GM12878 (cell line): Measurements from ENCODE around the gene SH3YL1. TPM values are rescaled to one million over a fixed set of nuclear protein-coding genes. Genes with fewer than 3 reads are reported as not detected.

Source experiments
- ATF7 ChIP-seq: fragments of 450-650 bp; IDR thresholded peaks from 2 replicates; pipeline ENCODE4 v1.6.1; 2016; ENCODE audit warnings: low read depth, mild to moderate bottlenecking
- BHLHE40 ChIP-seq, 2 experiments: fragments of 450-650 bp in 1 of 2; IDR thresholded peaks; 2 replicates each; pipeline ENCODE4 v1.6.1; 2011 to 2017; ENCODE audit warnings: low read depth in 2 of 2, borderline replicate concordance in 1 of 2, improper control_type of control experiment in 1 of 2, low read length in 1 of 2, mild to moderate bottlenecking in 1 of 2
- BRCA1 ChIP-seq: IDR thresholded peaks from 2 replicates; pipeline ENCODE4 v1.6.1; 2011; ENCODE audit warnings: low read depth, low read length, improper control_type of control experiment
- ESRRA ChIP-seq: IDR thresholded peaks from 2 replicates; pipeline ENCODE4 v1.6.1; 2012; ENCODE audit warnings: mild to moderate bottlenecking, low read length, improper control_type of control experiment
- EZH2 ChIP-seq: IDR thresholded peaks from 2 replicates; pipeline ENCODE4 v1.6.1; 2012; ENCODE audit warnings: low read depth, mild to moderate bottlenecking, control low read depth, inconsistent platforms, low read length, borderline replicate concordance; ENCODE audit not compliant: control insufficient read depth
- FOS ChIP-seq: IDR thresholded peaks from 3 replicates; pipeline ENCODE4 v1.6.1; 2011; ENCODE audit warnings: borderline replicate concordance; ENCODE audit not compliant: insufficient read length; ENCODE audit errors: extremely low read depth
- GABPA ChIP-seq: IDR thresholded peaks from 2 replicates; pipeline ENCODE4 v1.6.1; 2014; ENCODE audit warnings: antibody characterized with exemption, low read depth, mild to moderate bottlenecking, inconsistent platforms
- KAT2A ChIP-seq: conservative IDR thresholded peaks from 2 replicates; pipeline ENCODE4 v1.6.1; 2011; ENCODE audit warnings: low read depth, low read length; ENCODE audit not compliant: control insufficient read depth
- MYC ChIP-seq: IDR thresholded peaks from 2 replicates; pipeline ENCODE4 v1.6.1; 2011; ENCODE audit warnings: mild to moderate bottlenecking, low read length, moderate library complexity, inconsistent platforms; ENCODE audit not compliant: insufficient read depth, insufficient replicate concordance, insufficient read length, severe bottlenecking
- RELA ChIP-seq: fragments of 450-650 bp; IDR thresholded peaks from 2 replicates; pipeline ENCODE4 v1.8.0; 2014; ENCODE audit warnings: borderline replicate concordance; ENCODE audit not compliant: partially characterized antibody
- SPI1 ChIP-seq: IDR thresholded peaks from 2 replicates; pipeline ENCODE4 v1.6.1; 2011; ENCODE audit warnings: low read depth, mild to moderate bottlenecking, low read length, moderate library complexity, borderline replicate concordance; ENCODE audit not compliant: insufficient read depth
- SREBF2 ChIP-seq: IDR thresholded peaks from 2 replicates; pipeline ENCODE4 v1.6.1; 2012; ENCODE audit warnings: mild to moderate bottlenecking, low read length
- WRNIP1 ChIP-seq: IDR thresholded peaks from 2 replicates; pipeline ENCODE4 v1.6.1; 2011; ENCODE audit warnings: low read depth, low read length, improper control_type of control experiment, borderline replicate concordance
- ZBED1 ChIP-seq: IDR thresholded peaks from 2 replicates; pipeline ENCODE4 v1.6.1; 2016; ENCODE audit warnings: borderline replicate concordance
- ZSCAN29 ChIP-seq: fragments of 450-650 bp; IDR thresholded peaks from 2 replicates; pipeline ENCODE4 v1.6.1; 2017; ENCODE audit warnings: mild to moderate bottlenecking, moderate library complexity
- polyA plus RNA-seq, 11 experiments: library from polyadenylated mRNA; depleted of rRNA in 4 of 11; unstranded in 6 of 11; stranded (reverse) in 5 of 11; fragments of >200 nt; fragmentation: Nextera tagmentation in 4 of 11; fragmentation: Illumina TruSeq in 1 of 11; extraction: Ambion mirVana in 4 of 11; extraction: Trizol in 1 of 11; gene quantifications; 1 replicate in 1 of 11; 2 replicates in 10 of 11; pipeline versions ENCODE4 v1.2.1 to v1.2.3, GENCODE V29; 2011 to 2016; ENCODE audit warnings: inconsistent platforms in 2 of 11, missing spikeins in 2 of 11, low read depth in 1 of 11
- total RNA-seq, 4 experiments: library from RNA; depleted of rRNA in 3 of 4; stranded (reverse); fragments of >200 nt in 3 of 4; fragmentation: Illumina TruSeq in 1 of 4; extraction: Trizol in 1 of 4; gene quantifications; 2 replicates each; pipeline versions ENCODE4 v1.2.1 to v1.2.3, GENCODE V29; 2013 to 2021
- TF ChIP-seq, protein P1 (sequence below): fragments of 450-650 bp; IDR thresholded peaks from 2 replicates; pipeline ENCODE4 v1.6.1; 2017; ENCODE audit warnings: mild to moderate bottlenecking
- TF ChIP-seq, protein P2 (sequence below): IDR thresholded peaks from 2 replicates; pipeline ENCODE4 v1.6.1; 2012; ENCODE audit warnings: low read depth, low read length, improper control_type of control experiment
- TF ChIP-seq, protein P3 (sequence below): fragments of 450-650 bp; IDR thresholded peaks from 2 replicates; pipeline ENCODE4 v1.6.1; 2014; ENCODE audit warnings: mild to moderate bottlenecking
- TF ChIP-seq, protein P4 (sequence below): fragments of 450-650 bp; IDR thresholded peaks from 2 replicates; pipeline ENCODE4 v1.6.1; 2017; ENCODE audit warnings: borderline replicate concordance
- TF ChIP-seq, protein P5 (sequence below): fragments of 450-650 bp; IDR thresholded peaks from 2 replicates; pipeline ENCODE4 v1.6.1; 2016; ENCODE audit warnings: mild to moderate bottlenecking
- TF ChIP-seq, protein P6 (sequence below): IDR thresholded peaks from 2 replicates; pipeline ENCODE4 v1.6.1; 2012; ENCODE audit warnings: low read length, inconsistent platforms

Gene SH3YL1
- total and polyA plus RNA-seq, 10 of the 15 experiments (the other 5 are each of a cell fraction or from before 2014, with no cell fraction given), result 12.2 to 22.4 (median 17.2) TPM

DNA sequence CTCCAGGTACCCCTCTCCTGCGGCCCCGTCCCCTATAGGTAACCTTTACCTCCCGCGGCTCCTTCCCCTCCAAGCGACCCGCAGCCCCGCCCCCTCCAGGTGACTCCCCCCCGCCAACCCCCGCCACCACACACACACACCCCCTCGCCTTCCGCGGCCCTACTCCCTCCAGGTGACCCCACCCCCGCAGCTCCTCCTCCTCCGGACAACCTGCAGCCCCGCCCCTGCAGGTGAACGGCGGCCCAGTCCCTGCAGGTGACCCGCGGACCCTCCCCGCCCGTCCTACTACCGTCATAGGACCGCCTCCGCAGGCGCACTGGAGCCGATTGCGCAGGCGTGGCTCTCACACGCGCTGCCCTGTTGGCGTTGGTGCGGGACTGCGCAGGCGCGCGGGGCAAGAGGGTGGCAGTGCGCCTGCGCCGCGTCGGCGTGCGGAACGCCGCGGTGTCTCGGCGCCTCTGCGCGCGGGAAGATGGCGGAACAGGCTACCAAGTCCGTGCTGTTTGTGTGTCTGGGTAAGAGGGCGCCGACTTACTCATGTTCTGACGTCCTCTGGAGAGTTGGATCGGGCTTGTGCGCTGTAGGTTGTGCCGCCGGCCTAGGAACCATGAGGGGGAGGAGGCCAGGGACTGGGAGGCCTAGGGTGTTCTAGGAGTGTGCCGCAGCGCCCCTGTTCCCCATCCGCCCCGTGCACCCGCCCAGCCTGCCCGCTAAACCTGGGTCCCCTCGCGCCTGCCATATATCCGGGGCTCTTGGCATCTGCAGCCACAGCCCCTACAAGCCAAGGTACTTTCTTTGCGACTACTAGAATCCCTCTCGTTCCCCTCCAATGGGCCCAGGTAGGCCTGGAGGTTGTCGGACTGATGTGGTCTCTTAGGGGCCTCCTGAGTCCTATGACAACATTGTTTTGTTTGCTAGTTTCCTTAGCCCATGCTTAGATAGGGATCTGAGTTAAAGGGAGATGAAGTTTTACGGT is 949 bp upstream of the SH3YL1 start, which contains the start of gene ACP1 (continued):
- TF ChIP-seq, protein P1, sequence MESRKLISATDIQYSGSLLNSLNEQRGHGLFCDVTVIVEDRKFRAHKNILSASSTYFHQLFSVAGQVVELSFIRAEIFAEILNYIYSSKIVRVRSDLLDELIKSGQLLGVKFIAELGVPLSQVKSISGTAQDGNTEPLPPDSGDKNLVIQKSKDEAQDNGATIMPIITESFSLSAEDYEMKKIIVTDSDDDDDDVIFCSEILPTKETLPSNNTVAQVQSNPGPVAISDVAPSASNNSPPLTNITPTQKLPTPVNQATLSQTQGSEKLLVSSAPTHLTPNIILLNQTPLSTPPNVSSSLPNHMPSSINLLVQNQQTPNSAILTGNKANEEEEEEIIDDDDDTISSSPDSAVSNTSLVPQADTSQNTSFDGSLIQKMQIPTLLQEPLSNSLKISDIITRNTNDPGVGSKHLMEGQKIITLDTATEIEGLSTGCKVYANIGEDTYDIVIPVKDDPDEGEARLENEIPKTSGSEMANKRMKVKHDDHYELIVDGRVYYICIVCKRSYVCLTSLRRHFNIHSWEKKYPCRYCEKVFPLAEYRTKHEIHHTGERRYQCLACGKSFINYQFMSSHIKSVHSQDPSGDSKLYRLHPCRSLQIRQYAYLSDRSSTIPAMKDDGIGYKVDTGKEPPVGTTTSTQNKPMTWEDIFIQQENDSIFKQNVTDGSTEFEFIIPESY, result no peak
- TF ChIP-seq MYC, result no peak
- TF ChIP-seq, protein P2, sequence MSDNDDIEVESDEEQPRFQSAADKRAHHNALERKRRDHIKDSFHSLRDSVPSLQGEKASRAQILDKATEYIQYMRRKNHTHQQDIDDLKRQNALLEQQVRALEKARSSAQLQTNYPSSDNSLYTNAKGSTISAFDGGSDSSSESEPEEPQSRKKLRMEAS, result no peak; the same call in 1 of the 2 replicates
- TF ChIP-seq, protein P3, sequence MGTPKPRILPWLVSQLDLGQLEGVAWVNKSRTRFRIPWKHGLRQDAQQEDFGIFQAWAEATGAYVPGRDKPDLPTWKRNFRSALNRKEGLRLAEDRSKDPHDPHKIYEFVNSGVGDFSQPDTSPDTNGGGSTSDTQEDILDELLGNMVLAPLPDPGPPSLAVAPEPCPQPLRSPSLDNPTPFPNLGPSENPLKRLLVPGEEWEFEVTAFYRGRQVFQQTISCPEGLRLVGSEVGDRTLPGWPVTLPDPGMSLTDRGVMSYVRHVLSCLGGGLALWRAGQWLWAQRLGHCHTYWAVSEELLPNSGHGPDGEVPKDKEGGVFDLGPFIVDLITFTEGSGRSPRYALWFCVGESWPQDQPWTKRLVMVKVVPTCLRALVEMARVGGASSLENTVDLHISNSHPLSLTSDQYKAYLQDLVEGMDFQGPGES, result no peak
- TF ChIP-seq, protein P4, sequence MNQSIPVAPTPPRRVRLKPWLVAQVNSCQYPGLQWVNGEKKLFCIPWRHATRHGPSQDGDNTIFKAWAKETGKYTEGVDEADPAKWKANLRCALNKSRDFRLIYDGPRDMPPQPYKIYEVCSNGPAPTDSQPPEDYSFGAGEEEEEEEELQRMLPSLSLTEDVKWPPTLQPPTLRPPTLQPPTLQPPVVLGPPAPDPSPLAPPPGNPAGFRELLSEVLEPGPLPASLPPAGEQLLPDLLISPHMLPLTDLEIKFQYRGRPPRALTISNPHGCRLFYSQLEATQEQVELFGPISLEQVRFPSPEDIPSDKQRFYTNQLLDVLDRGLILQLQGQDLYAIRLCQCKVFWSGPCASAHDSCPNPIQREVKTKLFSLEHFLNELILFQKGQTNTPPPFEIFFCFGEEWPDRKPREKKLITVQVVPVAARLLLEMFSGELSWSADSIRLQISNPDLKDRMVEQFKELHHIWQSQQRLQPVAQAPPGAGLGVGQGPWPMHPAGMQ, result no peak
- TF ChIP-seq, protein P5, sequence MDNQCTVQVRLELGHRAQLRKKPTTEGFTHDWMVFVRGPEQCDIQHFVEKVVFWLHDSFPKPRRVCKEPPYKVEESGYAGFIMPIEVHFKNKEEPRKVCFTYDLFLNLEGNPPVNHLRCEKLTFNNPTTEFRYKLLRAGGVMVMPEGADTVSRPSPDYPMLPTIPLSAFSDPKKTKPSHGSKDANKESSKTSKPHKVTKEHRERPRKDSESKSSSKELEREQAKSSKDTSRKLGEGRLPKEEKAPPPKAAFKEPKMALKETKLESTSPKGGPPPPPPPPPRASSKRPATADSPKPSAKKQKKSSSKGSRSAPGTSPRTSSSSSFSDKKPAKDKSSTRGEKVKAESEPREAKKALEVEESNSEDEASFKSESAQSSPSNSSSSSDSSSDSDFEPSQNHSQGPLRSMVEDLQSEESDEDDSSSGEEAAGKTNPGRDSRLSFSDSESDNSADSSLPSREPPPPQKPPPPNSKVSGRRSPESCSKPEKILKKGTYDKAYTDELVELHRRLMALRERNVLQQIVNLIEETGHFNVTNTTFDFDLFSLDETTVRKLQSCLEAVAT, result peak; percentile 78
- no peak for TF ChIP-seq ATF7
- no peak for TF ChIP-seq ZSCAN29
- no peak for TF ChIP-seq WRNIP1
- no peak; the same call in 1 of the 2 replicates for TF ChIP-seq ESRRA
- TF ChIP-seq ZBED1, result no peak
- TF ChIP-seq SREBF2, result no peak
- no peak for TF ChIP-seq BRCA1
- TF ChIP-seq GABPA, result no peak
- TF ChIP-seq, protein P6, sequence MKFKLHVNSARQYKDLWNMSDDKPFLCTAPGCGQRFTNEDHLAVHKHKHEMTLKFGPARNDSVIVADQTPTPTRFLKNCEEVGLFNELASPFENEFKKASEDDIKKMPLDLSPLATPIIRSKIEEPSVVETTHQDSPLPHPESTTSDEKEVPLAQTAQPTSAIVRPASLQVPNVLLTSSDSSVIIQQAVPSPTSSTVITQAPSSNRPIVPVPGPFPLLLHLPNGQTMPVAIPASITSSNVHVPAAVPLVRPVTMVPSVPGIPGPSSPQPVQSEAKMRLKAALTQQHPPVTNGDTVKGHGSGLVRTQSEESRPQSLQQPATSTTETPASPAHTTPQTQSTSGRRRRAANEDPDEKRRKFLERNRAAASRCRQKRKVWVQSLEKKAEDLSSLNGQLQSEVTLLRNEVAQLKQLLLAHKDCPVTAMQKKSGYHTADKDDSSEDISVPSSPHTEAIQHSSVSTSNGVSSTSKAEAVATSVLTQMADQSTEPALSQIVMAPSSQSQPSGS, result no peak
- TF ChIP-seq KAT2A, result no peak
- TF ChIP-seq SPI1, result no peak
- peak; percentile 22 to 78; a peak in 3 of 4 replicates for TF ChIP-seq BHLHE40 (IDR thresholded peaks at IDR 0.05; ENCODE audit: borderline replicate concordance in 1 of 2, low read depth in 2 of 2, low read length in 1 of 2)
- TF ChIP-seq FOS, result no peak
- no peak for TF ChIP-seq RELA
- TF ChIP-seq EZH2, result no peak
